ENCODE measurements around the gene ENO1.
A peak's percentile ranks its signal among the peaks of the same experiment; 100 is the strongest.

ENO1 gene

GRCh38 chr1:8870103-8870502, 8.4 kb downstream of the ENO1 start:
- DNase-seq, result no peak

GRCh38 chr1:8867878-8868567, 10.5 kb downstream of the ENO1 start:
- DNase-seq, result no peak

GRCh38 chr1:8866792-8867415, 11.6 kb downstream of the ENO1 start:
- DNase-seq, result no peak

- no peak for DNase-seq
These were observed 12.2 kb downstream of the ENO1 start for GRCh38 chr1:8866173-8866791.

DNA sequence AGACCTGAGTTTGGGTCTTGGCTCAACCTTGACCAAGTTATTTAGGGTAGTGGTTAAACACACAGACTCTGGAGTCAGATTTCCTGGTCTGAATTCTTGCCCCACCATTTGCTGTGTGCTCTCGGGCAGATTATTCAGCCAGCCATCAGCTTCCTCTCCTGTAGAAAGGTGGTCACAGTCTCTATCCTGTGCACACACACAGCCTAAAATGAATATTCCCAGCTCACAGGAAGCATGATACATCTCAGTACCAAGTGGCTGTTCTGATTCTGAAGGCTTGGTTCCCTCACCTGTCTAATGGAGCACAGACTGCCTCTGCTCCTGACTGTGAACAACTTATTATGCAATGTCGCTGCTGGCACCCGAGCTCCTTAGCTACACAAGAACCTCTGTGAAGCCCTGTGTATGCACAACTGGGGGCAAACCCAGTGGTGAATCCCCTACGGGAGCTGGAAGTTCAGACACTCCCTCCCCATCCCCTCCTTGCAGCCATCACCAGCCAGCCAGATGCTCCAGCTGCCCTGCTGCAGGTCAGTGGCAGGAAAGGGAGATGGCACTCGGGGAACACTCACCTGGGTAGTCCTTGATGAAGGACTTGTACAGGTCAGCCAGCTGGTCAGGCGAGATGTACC, 13.7 kb downstream of the ENO1 start:
- no peak for DNase-seq

DNA sequence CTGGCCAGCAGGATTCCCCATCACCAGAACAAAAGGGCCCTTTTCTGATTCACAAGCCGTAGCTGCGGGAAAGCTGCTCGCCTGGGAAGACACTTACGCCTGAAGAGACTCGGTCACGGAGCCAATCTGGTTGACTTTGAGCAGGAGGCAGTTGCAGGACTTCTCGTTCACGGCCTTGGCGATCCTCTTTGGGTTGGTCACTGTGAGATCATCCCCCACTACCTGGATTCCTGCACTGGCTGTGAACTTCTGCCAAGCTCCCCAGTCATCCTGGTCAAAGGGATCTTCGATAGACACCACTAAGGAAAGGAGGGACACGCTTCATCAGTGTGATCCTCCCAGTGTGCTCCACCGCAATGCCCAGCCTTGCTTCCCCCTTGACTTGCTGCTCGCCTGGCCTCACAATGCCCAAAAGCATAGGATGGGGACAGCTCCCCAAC, 14.7 kb downstream of the ENO1 start:
- no peak for DNase-seq

- no peak for DNase-seq
These were observed 15.3 kb downstream of the ENO1 start for GRCh38 chr1:8863138-8863537.

DNA sequence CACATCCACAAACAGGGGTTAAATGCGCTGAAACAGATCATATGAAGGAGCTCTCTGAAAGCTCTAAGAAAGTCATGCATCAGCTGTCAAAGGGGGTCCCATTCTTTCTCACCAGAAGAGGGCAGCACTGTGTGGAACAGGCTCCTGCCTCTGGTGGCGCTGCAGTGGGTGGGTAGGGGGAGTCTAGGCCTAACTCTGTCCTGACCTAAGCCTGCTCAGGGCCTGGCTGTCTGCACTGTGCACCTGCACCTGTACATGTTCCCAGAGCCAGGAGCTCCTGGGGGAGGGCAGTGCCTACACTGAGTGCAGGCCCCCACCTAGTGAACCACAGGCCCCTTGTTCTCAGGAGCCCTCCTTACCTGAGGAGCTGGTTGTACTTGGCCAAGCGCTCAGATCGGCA, 16.0 kb downstream of the ENO1 start:
- no peak for DNase-seq

- no peak for DNase-seq
These were observed 17.6 kb downstream of the ENO1 start for GRCh38 chr1:8860738-8861516.

DNA sequence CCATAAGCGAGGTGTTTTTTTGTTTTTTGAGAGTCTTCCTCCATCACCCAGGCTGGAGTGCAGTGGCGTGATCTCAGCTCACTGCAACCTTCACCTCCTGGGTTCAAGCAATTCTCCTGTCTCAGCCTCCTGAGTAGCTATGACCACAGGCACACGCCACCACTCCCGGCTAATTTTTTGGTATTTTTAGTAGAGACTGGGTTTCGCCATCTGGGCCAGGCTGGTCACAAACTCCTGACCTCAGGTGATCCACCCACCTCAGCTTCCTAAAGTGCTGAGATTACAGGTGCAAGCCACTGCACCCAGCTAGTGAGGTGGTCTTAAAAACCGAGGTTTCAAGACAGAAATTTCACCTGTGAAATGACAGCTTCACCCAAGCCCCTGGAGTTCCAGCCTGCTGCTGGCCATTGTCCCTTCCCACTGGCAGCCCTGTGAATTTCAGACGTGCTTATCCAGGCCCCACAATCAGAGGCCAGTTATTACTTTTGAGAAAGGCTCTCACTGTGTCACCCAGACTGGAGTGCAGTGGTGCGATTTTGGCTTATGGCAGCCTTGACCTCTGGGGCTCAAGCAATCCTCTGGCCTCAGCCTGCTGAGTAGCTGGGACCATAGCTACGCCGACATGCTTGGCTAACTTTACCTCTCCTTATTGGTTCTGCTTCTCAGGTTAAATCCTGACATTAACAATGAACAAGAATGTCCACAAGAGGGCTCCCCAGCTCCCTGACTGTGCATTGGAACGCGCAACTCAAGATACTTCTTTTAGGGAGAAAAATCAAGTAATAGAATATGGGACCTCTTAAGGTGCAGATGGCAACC, 19.4 kb downstream of the ENO1 start:
- DNase-seq, result no peak

- DNase-seq, result no peak
These were observed 20.3 kb downstream of the ENO1 start for GRCh38 chr1:8858112-8858668.

- no peak for DNase-seq
These were observed 21.6 kb downstream of the ENO1 start for GRCh38 chr1:8856689-8857412.

DNA sequence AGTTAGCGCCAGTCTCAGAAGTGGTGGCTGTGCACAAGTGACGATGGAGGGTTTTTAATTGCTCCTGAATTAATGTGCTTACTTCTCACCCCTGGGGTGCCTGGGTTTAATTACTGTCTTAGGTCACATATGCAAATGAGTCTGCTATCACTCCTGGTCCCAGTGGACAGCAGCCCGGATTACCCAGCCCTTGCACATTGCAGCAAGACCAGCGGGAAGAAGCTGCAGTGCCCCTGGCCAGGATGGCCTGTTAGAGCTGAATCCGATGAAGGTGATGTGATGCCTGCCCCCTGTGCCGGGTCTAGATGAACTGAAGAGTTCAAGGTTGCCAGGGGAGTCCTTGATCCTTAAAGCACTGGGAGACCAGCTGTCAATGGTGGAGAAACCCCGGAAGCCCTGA, 24.2 kb downstream of the ENO1 start:
- no peak for DNase-seq

DNA sequence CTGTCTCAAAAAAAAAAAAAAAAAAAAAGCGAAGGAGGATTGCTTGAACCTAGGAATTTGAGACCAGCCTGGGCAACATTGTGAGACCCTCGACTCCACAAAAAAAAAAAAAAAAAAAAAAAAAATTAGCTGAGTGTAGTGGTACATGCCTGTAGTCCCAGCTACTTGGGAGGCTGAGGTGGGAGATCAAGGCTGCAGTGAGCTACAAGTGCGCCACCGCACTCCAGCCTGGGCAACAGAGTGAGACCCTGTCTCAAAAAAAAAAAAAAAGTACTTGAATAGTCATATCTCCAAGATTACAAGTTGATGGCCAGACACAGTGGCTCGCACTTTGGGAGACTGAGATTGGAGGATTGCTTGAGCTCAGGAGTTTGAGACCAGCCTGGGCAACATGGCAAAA, 27.4 kb downstream of the ENO1 start:
- no peak for DNase-seq

- peak; percentile 76 to 92 for DNase-seq
These were observed 29.7 kb downstream of the ENO1 start for GRCh38 chr1:8848663-8849386.

GRCh38 chr1:8847990-8848389, 30.5 kb downstream of the ENO1 start:
- peak in 1 of 2 experiments; percentile 18 for DNase-seq

DNA sequence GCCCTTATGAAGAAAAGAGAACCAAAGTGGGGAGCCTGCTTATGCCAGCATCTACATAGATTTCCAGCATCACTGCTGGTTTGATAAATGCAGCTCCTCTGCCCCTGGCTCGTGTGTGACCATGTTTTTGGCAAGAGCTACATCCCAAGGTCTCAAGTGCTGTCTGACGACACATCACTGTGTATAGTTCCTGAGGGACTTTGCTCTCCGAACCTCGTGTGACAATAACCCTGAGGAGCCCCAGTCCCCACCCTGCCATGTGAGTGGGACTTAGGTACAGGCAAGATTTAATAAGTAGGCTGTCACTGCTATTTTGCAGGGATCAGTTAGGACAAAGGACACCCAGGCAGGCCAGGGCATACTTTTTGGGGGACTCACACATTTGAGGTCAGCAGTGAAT, 32.2 kb downstream of the ENO1 start:
- DNase-seq, result no peak

DNA sequence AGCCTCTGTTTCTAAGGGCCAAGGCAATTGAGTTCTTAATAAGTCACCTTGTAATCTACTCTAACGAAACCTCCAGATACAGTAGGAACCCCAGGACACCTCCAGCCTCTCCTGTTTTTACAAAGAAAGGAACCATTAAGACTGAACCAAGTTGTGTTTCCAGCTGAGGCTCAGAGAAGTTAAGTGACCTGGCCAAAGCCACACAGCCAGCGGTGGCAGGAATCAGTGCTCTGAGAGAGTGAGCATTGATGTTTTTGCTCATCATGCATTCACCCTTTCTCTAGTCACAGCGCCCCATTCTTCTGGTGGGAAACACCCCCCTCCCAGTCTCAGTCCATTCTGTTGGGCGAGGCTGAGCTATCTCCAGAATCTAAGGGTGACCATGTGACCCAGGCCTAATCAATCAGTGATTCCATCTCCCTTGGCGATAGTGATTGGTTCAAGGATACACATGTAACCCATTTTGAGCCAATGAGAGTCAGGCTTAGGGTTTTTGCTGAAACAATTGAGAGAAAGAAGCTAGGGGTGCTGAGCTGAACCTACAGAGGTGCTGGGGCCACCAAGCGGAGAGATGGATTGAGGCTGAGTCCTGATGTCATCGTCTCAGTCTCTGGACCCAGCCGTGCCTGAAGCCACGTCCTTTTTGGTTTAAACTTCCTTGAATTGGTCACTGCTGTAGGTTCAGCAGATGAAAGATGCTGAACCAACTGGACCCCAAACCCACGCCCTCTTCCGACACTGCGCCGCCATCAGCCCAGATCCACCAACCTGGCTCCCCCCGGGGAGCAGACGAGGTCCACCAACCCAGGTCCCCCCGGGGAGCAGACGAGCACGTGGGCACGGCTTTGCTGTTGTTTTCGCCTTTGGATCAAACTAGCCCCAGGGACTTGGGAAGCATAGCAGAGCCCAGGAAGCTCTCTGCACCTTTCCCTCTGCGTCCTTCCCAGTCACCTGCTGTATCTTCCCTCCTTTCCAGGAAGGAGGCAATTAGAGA, 33.1 kb downstream of the ENO1 start:
- no peak for DNase-seq

DNA sequence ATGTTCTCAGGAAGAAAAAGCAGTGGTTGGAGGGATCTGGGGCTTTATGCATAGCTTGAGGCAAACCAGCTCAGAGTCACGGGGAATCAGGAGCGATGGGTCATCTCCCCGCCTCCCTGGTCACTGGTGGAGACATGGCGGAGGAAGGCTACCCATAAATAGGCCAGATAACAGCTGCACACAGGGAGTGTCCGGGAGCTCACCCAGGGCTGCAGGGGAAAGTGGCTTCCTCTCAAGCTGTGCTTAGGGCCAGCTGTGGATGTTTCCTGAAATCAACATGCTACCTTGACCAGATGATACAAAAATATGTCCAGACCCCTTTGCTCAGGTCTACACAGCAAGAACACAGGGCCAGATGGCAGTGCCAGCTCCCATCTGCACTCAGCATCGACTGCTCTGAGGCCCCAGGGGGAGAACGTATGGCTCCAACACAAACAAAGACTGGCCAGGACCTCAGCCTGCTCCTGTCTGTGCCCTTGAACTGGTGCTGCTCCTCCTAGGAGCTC, 33.9 kb downstream of the ENO1 start:
- DNase-seq, result no peak
